Prostate gland (tissue), 2 donors: ENCODE data around the gene CDC37. TPM values are rescaled to one million over a fixed set of nuclear protein-coding genes. Genes with fewer than 3 reads are reported as not detected.

Experiments
- DNase-seq: peaks from one replicate; pipeline ENCODE4 v3.0.0-alpha.2; 2019; ENCODE audit warnings: low spot score
- H3K27ac ChIP-seq, 2 donors: fragments of 200-600 bp; sonication (generic); 2 replicates each; pipeline ENCODE4 v1.5.1; 2017 to 2019
- H3K27me3 ChIP-seq: fragments of 200-600 bp; sonication (generic); replicated peaks from 2 replicates; pipeline ENCODE4 v1.5.1; 2019; ENCODE audit not compliant: insufficient read depth
- H3K36me3 ChIP-seq, 2 donors: fragments of 200-600 bp; sonication (generic); 1 replicate in 1 of 2; 2 replicates in 1 of 2; pipeline versions ENCODE4 v1.5.1 to v1.8.1; 2017 to 2019
- H3K4me1 ChIP-seq: fragments of 200-600 bp; sonication (generic); replicated peaks from 2 replicates; pipeline ENCODE4 v1.5.1; 2019
- H3K4me3 ChIP-seq, 2 donors: fragments of 200-600 bp; sonication (generic); 2 replicates each; pipeline ENCODE4 v1.5.1; 2017 to 2019
- H3K9me3 ChIP-seq: fragments of 200-600 bp; sonication (generic); 2 replicates; pipeline ENCODE4 v1.5.1; 2017
- CTCF ChIP-seq, 4 experiments: fragments of 200-600 bp in 2 of 4; fragments of 450-650 bp in 2 of 4; sonication (generic) in 2 of 4; IDR thresholded peaks; 1 replicate in 3 of 4; 2 replicates in 1 of 4; pipeline ENCODE4 v1.5.1; 2016 to 2019; ENCODE audit warnings: antibody characterized with exemption in 4 of 4, mild to moderate bottlenecking in 2 of 4, moderate library complexity in 2 of 4
- POLR2A ChIP-seq: fragments of 450-650 bp; IDR thresholded peaks from one replicate; pipeline ENCODE4 v1.6.1; 2016; ENCODE audit warnings: antibody characterized with exemption, mild to moderate bottlenecking
- POLR2AphosphoS5 ChIP-seq: sonication (generic); formaldehyde crosslinking; IDR thresholded peaks from one replicate; pipeline ENCODE4 v1.6.1; 2017; ENCODE audit warnings: antibody characterized with exemption
- WGBS: methylation state at CpG from one replicate; pipeline ENCODE4 v1.1.5; 2018; 5-methylcytosine and 5-hydroxymethylcytosine counted together
- intact Hi-C: fragments of 100-400 bp; cut with DNase I; formaldehyde crosslinking; loops from one replicate; pipeline ENCODE4 v1.14.2; 2022
- total RNA-seq, 2 donors: library from RNA; depleted of rRNA; stranded (reverse); fragments of >200 nt; gene quantifications; one replicate each; pipeline ENCODE4 v1.1.0, GENCODE V29; 2016

The CDC37 gene
- total RNA-seq, 2 donors from 2014 or later = 135 to 159 TPM

- 95% methylated on average over 11 of the region's 12 CpGs for WGBS
- TF ChIP-seq POLR2A (no peak), CTCF (IDR thresholded peaks at IDR 0.05) (no peak), POLR2AphosphoS5 (no peak)
- H3K36me3 ChIP-seq = peaks cover 7 to 8% of the 10 kb centered on the region in 2 donors
Measured at GRCh38 chr19:10356431-10356830, 46.9 kb downstream of the CDC37 start.

GRCh38 chr19:10353793-10354391, 49.5 kb downstream of the CDC37 start:
- intact Hi-C loops = no loop called here
- H3K27me3 ChIP-seq = no peaks in the 10 kb centered on the region
- no peak for DNase-seq
- H3K36me3 ChIP-seq = peaks cover 4 to 8% of the 10 kb centered on the region in 2 donors
- no peaks in the 10 kb centered on the region for H3K4me1 ChIP-seq
- 81% methylated on average over 32 of the region's 32 CpGs for WGBS
- no peaks in the 10 kb centered on the region for H3K9me3 ChIP-seq
- TF ChIP-seq POLR2A (no peak), CTCF (IDR thresholded peaks at IDR 0.05) (no peak), POLR2AphosphoS5 (no peak)
- no peak overlapping the region for H3K27ac ChIP-seq
- no peak overlapping the region for H3K4me3 ChIP-seq

More at GRCh38 chr19:10356431-10356830, 46.9 kb downstream of the CDC37 start:
- H3K4me3 ChIP-seq = no peak overlapping the region
- no peaks in the 10 kb centered on the region for H3K27me3 ChIP-seq
- H3K4me1 ChIP-seq = no peaks in the 10 kb centered on the region
- no peak for DNase-seq
- H3K27ac ChIP-seq = no peak overlapping the region
- no peaks in the 10 kb centered on the region for H3K9me3 ChIP-seq
- intact Hi-C loops = no loop called here

GRCh38 chr19:10352764-10353671, 50.3 kb downstream of the CDC37 start:
- Histone ChIP-seq H3K9me3 (no peaks in the 10 kb centered on the region), H3K4me1 (no peaks in the 10 kb centered on the region), H3K36me3 (peaks cover 4 to 8% of the 10 kb centered on the region in 2 donors), H3K27ac (no peak overlapping the region), H3K27me3 (no peaks in the 10 kb centered on the region), H3K4me3 (no peak overlapping the region)
- no peak for DNase-seq
- intact Hi-C loops = no loop called here
- TF ChIP-seq POLR2A = no peak
- no peak for TF ChIP-seq POLR2AphosphoS5
- TF ChIP-seq CTCF (IDR thresholded peaks at IDR 0.05) = no peak
- WGBS = 73% methylated on average over 63 of the region's 63 CpGs

GRCh38 chr19:10346509-10346908, 56.8 kb downstream of the CDC37 start:
- intact Hi-C loops = no loop called here
- 71% methylated on average over 10 of the region's 10 CpGs for WGBS
- no peak overlapping the region for H3K4me3 ChIP-seq
- TF ChIP-seq POLR2AphosphoS5 (no peak), POLR2A (no peak), CTCF (IDR thresholded peaks at IDR 0.05) (no peak)
- no peaks in the 10 kb centered on the region for H3K4me1 ChIP-seq
- H3K27me3 ChIP-seq = no peaks in the 10 kb centered on the region
- no peak overlapping the region for H3K27ac ChIP-seq
- no peaks in the 10 kb centered on the region for H3K9me3 ChIP-seq
- no peak for DNase-seq
- no peaks in the 10 kb centered on the region for H3K36me3 ChIP-seq
